Ammon's horn (tissue), 1 donor: Measurements from ENCODE around the gene NLRC5.
A peak's percentile ranks its signal among the peaks of the same experiment; 100 is the strongest.
"Not testable (repeated sequence)": the region's sequence is repeated elsewhere in the genome, so short reads cannot be mapped to it uniquely, and the experiment has no call there.

Experiments used
- DNase-seq: peaks from one replicate; pipeline ENCODE4 v3.0.0-alpha.2; 2016; ENCODE audit warnings: low spot score

Gene NLRC5

DNA sequence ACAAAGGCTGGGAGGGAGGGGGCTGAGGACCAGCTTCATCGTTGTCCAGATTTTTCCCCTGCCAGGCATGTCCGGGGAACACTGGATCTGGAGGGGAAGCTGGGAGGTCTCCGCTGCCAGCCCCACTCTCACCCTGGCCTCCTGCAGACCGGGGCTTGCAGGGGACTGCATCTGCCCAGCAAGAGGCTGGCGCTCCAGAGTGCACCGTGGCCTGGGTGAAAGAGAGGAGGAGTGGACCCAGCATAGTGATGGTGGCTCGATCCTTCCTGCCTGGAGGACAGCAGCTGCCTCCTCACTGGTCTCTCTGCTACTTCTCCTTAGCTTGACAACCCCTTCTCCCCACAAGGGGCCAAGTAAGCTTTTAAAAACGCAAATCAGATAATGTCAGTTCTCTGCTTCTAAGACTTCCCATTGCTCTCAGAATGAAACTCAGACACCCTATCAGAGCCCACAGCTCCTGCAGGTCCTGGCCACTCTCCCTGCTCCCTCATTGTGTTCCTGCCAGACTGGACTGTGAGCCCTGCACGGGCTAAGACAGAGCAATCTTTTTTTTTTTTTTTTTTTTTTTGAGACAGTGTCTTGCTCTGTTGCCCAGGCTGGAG, 118.1 kb downstream of the NLRC5 start:
- no peak for DNase-seq

DNA sequence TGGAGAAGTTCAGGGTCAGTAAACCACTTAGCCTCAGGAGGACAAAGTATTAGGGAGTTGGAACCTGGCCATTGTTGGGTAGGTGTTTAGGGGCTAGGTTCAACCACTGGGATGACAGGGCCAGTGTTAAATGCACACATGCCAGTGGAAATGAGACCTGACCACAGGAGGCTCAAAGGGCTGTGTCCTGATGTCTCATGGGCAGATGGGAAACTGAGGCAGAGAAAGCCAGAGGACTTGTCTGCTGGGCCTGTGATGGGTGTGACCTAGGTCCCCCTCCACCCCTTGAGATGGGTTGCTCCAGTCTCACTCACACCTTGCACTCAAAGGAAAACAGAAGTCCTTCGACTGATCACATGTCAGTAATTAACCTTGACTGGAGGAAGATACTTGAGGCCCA, 119.1 kb downstream of the NLRC5 start:
- DNase-seq: no peak

GRCh38 chr16:57109259-57110105, 120.1 kb downstream of the NLRC5 start:
- DNase-seq: not testable (repeated sequence)

DNA sequence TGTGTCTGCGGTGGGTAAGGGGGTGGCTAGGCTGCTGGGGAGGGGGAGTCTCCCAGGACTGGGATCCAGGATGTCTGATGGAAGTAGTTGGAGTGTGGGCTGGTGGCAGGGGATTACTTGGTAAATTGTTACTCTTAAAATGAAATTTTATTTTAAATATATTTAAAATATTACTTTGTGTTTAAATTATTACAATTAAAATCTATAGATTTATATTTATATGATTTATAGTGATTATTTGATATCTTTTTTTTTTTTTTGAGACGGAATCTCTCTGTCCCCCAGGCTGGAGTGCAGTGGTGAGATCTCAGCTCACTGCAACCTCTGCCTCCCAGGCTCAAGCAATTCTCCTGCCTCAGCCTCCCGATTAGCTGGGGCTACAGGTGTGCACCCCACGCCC, 121.6 kb downstream of the NLRC5 start:
- DNase-seq: no peak

- DNase-seq: no peak
These were observed 122.1 kb downstream of the NLRC5 start for GRCh38 chr16:57111420-57111819.

DNA sequence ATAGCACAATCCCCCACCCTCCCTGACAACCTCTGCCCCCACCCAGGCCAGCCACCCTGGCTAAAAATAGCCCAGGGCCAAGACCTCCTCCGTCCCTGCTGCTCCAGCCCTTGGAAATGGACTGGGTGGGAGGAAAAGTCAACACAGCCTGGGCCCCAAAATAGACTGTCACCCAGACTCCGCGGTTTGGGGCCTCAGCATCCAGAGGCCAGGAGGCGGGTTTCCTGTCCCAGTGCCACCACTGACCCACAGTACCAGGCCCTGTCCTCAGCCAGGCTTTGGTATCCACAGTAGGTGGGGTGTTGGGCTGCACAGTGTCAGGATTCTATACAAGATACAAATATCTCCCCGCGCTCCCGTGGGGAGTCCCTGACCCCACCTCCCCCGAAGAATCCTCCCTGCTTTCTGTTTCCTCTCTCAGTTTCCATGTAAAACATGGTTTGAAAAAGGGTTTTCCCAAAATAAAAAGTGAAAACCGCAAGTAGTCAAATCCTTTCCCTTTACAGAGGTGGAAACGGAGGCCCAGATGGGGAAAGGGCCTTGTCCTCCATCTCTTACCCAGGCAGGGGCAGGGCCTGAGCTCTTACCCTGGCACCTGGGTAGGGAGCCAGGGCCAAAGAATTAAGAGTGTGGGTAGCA, 123.2 kb downstream of the NLRC5 start:
- DNase-seq: no peak

DNA sequence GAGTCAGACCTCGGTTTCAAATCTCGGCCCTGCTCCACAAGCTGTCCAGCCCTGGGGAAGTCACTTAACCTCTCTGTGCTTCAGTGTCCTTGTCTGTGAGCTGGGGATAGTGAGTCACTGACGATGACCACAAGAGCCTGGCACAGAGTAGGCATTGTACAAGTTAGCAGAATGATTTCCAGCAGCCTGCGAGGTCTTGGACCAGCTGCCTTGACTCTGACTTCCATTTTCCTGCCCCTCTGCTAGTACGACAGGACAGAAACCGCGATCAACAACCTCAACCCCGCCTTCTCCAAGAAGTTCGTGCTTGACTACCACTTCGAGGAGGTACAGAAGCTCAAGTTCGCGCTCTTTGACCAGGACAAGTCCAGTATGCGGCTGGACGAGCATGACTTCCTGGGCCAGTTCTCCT, 123.7 kb downstream of the NLRC5 start:
- peak; percentile 62 for DNase-seq

DNA sequence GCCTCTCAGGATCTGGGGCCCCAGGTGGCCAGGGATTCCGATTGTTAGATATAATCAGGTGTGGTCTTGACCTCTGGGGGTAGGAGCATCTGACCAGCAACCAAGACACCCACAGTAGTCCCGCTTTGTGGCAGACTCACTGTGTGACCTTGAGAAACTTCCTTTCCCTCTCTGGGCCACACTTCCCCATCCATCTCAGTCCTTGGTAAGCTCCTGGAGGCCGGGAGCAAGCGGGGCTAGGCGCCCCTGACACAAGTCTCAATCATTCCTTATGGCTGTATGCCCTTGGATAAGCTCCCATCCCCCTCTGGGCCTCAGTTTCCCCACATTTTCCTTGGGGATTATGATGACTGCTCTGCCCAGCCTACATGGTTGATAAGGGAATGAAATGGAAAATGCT, 124.3 kb downstream of the NLRC5 start:
- DNase-seq: no peak

DNA sequence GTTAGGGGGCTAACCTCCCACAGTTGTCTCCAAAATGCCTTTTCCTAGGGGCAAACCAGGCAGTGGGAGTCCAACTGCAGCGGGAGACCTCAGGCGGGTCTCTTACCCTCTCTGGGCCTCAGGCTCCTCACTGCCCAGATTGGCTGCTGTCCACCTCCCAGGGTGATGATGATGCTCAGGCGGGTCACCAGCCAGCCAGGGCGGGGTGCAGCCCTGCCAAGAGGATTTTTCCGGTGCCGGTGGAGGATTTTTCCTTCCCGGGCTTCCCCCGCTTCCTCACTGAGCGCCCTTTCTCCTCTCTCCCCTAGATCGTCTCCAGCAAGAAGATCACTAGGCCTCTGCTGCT, 125.8 kb downstream of the NLRC5 start:
- DNase-seq: no peak

DNA sequence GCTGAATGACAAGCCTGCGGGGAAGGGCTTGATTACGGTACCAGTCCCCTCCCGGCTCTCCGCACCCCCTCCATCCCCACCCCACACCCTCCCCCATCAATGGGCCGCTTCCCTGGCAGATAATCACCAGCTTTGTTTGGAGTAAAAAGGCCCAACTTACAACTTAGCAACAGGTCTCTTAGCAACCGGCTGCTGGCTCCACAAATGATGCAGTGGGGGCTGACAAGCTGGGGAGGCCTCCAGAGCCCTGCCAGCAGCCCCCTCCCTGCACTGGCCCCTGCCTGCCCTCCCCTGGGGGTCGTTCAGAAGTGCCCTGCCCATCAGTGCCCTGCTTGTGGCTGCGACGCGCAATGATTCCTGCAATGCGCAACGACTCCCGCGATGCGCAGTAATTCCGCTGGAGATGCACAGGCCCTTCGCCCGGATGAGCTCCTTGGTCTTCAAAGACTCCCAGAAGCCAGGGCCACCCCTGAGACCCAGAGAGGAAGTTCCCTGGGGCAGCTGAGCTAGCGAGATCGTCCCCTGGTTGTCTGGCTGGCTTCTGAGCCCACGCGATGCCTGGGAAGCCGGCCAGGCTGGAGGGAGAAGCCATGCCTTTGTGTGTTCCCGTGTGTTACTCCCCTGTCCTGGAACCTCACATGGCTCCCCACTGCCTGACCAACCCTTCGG, 126.3 kb downstream of the NLRC5 start:
- DNase-seq: peak; percentile 95

GRCh38 chr16:57118461-57119084, 129.2 kb downstream of the NLRC5 start:
- DNase-seq: no peak

GRCh38 chr16:57123216-57123973, 134.0 kb downstream of the NLRC5 start:
- no peak for DNase-seq

DNA sequence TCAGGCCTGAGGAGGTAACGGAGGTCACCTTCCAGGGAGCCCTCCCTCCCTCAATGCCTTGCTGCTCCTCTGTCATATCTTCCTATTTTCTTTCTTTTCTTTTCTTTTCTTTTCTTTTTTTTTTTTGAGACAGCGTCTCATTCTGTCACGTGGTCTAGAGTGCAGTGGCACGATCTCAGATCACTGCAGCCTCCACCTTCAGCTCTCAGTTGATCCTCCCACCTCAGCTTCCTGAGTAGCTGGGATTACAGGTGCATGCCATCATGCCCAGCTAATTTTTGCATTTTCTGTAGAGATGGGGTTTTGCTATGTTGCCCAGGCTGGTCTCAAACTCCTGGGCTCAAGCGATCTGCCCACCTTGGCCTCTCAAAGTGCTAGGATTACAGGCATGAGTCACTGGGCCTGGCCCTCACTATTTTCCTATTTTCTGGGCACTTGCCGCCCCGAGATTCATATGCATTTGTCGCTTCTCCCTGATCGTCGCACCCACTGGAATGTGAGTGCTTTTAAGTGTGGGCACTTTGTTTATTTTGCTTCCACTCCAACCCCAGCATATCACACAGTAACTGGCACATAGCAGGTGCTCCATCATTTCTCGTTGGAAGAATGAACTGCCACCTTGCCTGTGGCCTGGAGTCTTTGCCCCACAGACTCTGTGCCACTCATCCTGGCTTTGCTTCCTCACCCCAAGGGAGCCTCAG, 134.8 kb downstream of the NLRC5 start:
- DNase-seq: no peak

- no peak for DNase-seq
These were observed 136.0 kb downstream of the NLRC5 start for GRCh38 chr16:57125376-57125775.

GRCh38 chr16:57125969-57126368, 136.6 kb downstream of the NLRC5 start:
- no peak for DNase-seq

GRCh38 chr16:57126411-57126810, 137.1 kb downstream of the NLRC5 start:
- DNase-seq: no peak

DNA sequence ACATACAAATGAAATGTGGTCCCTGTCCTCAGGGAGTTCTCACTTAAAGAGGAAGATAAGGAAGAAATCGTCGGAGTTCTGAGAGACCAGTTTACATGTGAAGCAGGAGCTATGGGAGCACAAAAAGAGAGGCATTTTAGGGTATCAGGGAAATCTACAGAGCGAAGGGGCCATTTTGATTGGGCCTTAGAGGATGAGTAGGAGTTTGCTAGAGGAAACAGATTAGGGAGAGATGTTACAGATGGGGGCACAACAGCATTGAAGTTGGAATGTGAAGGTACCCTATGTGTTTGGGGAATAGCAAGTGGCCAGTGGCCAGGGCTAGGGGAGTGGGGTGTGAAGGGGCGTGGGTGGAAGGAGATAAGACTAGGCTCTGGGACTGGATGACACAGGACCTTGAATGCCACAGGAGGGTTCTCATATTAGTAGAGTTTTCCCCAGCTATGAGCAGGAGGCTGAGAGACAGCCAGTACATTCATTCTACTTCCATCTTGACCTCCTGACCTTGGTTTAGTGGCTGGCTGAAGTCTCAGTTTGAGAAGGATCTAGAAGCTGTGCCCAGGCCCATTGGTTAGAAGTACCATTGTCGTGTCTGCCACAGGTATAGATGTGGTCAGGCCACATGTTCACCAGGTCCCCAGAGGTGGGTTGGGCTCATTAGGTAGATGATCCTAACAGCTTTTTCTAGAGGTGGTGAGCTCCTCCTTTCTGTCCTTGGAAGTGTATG, 137.8 kb downstream of the NLRC5 start:
- DNase-seq: no peak

DNA sequence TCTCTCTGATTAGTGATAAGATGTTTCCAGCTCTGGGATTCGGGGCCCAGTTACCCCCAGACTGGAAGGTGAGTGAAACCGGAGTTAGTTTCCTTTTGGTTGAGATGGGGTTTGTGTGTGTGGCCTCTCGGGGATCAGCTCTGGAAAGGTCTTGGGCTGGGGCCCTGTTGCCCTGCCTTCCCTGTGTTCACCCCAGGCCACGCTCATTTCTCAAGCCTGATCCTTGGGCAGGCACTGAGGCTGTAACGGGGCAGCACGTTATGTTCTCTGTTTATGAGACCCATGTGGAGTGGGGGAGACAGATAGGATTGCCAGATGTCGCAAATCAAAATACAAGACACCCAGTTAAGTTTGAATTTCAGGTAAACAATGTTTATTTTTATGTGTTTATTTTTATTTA, 138.5 kb downstream of the NLRC5 start:
- no peak for DNase-seq

GRCh38 chr16:57128771-57129389, 139.5 kb downstream of the NLRC5 start:
- no peak for DNase-seq

- no peak for DNase-seq
These were observed 141.6 kb downstream of the NLRC5 start for GRCh38 chr16:57130950-57131321.
